Measurements from ENCODE around the gene GADD45B.

DNA sequence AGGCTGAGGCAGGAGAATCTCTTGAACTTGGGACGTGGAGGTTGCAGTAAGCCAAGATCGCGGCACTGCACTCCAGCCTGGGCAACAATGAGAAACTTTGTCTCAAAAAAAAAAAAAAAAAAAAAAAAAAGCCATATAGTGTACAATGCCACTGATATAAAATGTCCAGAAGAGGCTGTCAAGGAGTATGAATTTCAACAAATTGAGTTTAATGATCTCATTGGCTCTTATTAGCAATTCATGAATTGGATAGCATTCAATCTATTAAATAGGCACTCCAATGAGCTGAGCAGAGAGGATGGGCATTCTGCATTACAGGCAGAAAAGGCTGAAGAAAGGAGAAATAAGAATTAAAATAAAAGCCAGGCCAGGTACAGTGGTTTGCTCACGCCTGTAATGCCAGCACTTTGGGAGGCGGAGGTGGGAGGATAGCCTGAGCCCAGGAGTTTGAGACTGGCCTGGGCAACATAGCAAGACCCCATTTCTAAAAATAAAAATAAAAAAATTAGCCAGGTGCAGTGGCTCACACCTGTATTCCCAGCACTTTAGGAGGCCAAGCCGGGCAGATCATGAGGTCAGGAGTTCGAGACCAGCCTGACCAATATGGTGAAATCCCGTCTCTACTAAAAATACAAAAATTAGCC lies 18.4 kb upstream of the GADD45B start:
- TF ChIP-seq RAD21 (conservative IDR thresholded peaks at IDR 0.05), result no peak
- TF ChIP-seq, protein P1, sequence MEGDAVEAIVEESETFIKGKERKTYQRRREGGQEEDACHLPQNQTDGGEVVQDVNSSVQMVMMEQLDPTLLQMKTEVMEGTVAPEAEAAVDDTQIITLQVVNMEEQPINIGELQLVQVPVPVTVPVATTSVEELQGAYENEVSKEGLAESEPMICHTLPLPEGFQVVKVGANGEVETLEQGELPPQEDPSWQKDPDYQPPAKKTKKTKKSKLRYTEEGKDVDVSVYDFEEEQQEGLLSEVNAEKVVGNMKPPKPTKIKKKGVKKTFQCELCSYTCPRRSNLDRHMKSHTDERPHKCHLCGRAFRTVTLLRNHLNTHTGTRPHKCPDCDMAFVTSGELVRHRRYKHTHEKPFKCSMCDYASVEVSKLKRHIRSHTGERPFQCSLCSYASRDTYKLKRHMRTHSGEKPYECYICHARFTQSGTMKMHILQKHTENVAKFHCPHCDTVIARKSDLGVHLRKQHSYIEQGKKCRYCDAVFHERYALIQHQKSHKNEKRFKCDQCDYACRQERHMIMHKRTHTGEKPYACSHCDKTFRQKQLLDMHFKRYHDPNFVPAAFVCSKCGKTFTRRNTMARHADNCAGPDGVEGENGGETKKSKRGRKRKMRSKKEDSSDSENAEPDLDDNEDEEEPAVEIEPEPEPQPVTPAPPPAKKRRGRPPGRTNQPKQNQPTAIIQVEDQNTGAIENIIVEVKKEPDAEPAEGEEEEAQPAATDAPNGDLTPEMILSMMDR (IDR thresholded peaks at IDR 0.05; ENCODE audit: poor library complexity, severe bottlenecking), result no peak
- TF ChIP-seq EZH2 (IDR thresholded peaks at IDR 0.05; ENCODE audit: borderline replicate concordance, insufficient read depth, low read length, poor library complexity, severe bottlenecking), result no peak

Measured in neural cell (in vitro differentiated cells).